ENCODE data around the gene ERN2.

- TF ChIP-seq CTCF (IDR thresholded peaks at IDR 0.05; ENCODE audit: low read length), result no peak
- no peak for TF ChIP-seq EZH2 (optimal IDR thresholded peaks at IDR 0.05; ENCODE audit: low read depth, low read length)
These were observed 41.0 kb upstream of the ERN2 start for GRCh38 chr16:23753908-23754593.

Data from MM.1S (cell line).